HG02970 (cell line): ENCODE data around the gene ATXN7.

ENCODE experiments used
- ATAC-seq: cut with Tn5 transposase; IDR thresholded peaks from one replicate; pipeline ENCODE4 v1.9.1; 2021; ENCODE audit warnings: mild to moderate bottlenecking, moderate library complexity, moderate number of reproducible peaks; ENCODE audit not compliant: unreplicated experiment, low FRiP score

Gene ATXN7

GRCh38 chr3:63932509-63933212, 69.0 kb downstream of the ATXN7 start:
- no peak for ATAC-seq

DNA sequence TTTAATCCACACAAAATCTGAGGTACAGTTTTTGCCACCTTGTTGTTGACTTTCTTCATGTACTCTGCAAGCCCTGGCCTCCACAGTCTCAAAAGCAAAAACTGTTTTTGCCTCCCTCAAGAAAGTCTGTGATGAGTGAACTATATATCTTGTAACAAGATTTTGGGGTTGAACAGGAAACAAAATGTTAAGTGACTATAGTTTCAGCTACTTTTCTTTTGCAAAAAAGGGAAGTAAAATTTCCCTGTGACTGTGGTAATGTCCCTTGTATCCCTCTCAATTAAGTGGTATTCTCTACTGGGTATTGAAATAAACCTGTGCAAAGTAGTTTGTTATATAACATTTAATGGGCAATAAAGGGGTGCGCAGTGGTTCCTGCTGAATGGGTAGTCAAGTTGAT, 69.8 kb downstream of the ATXN7 start:
- ATAC-seq = no peak

DNA sequence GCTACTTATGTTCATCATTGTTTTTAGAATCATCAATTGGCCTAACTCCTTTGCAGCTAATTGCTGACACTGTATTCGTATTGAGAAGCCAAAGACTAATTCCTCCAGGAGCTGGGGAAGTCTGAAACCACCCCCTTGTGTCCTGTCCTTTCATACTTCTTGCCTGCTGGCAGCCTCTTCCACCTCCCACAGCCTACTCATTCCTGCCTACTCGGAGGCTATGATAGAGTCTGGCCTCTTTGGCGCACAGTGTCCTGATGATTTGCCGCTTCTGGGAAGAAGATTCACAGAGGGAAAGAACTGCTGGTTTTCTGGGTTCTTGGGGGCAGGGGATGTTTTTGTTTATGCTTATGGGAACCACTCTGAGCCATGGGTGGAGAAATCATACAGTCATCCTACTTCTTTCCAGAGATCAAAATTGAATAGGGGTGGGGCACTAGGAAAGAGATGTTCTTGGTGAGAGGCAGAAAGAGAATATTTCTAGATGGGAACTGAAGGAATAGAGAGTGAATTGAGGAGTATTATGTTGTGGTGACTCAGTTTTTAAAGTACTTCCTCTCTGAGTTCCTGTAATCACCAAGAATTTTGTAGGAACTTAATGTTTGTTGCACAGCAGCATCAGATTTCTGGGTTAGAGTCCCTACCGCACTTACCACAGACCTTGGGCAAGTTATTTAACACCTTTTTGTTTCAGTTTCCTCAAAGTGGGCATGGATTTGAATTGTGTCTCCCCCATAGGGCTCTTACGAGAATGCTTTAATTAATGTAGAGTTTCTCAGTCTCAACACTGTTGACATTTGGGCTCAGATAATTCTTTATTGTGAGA, 70.6 kb downstream of the ATXN7 start:
- no peak for ATAC-seq

DNA sequence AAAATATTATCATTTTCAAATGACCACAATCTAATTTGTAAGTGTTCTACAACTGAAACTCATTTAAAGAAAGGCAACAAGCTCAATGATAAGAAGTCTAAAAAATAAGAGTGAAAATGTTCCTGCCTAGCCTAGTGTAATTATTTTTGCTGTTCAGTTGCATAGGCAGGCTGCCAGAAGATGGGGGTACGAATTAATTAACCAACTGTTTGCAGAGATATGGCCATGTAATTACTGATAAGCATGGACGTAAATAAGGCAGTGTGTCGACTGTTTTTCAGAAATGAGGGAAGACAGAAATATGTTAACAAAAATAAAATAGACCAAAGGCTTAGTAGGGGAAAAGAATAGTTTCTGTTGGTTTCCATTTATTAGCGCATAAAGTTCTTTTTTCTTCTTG, 73.3 kb downstream of the ATXN7 start:
- no peak for ATAC-seq

DNA sequence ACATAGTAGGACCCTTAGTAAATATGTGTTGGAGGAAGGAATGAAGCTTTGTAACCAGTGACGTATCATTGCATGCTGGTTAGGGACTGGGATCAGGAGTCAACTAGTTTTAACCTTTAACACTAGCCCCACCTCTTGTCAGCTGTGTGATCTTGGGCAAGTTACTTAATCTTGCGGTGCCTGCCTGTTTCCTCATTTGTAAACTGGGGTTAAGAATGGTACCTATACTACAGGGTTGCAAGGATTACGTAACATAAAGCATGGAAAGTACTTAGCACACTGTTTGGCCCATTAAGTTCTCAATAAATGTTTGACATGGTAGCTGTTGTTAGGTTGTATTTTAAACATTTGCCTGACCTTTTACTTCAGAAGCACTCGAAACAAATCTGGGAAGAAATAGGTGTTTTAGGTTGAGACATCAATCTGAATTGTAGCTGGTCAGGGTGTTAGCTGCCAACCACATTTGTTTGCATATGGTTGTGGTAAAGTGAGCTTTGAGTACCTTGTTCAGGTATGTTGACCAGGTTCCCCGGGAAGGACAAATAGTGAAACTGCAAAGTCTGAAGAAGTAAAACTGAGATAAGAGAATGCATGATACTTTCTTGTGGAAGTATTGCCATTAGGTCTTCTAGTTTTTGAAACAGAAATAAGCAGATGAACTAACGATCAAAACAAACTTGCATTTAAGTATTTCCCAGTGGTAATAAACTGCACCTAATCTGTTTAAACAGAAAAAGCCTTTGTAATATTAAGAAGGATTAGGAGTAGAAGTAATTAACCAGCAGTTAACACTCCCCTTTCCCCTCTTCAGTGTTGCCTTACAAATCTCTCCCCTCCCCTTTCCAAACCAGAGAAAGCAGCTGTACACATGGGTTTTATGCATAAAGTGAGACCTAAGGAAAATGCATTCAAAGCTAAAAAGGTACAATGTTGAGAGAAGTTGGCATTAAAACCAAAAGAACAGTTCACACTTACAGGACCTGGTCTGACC, 74.3 kb downstream of the ATXN7 start:
- ATAC-seq = peak; percentile 47

DNA sequence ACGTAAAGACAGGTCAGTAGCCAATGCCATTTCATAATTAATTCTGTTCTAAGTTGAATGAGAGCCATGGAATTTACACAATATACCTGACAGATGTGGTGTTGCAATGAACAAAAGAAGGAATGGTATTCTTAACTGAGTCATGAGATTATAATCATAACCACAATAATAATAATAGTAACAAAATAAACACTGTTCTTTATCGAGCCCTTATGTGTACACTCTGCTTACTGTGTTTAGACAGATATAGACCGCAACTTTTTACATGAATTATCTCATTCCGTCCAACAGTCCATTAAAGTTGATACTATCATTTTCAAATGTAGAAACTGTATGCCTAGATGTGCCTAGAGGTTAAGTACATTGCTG, 76.7 kb downstream of the ATXN7 start:
- ATAC-seq = no peak

GRCh38 chr3:63942528-63942927, 78.9 kb downstream of the ATXN7 start:
- no peak for ATAC-seq

DNA sequence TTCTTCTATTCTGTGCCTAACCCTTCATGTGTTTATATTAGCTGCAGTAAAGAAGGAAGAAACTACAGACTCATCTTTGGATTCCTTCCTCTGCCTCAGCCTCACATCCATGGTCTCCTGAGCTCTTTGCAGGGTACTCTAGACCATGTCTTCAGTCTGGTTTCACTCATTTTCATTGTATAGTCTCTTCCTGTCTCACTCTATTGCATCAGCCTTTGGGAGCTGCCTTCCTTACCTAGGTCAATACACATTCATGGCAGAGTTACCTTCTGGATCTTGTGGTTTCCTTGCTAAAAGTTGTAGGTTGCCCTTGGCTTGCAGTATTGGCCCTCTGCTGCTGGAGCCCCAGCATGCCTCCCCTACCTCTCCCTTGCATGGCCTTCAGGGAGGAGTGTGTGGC, 80.0 kb downstream of the ATXN7 start:
- no peak for ATAC-seq

- no peak for ATAC-seq
Observed at GRCh38 chr3:63945558-63946096, 82.0 kb downstream of the ATXN7 start.

GRCh38 chr3:63946753-63947152, 83.1 kb downstream of the ATXN7 start:
- ATAC-seq = no peak

DNA sequence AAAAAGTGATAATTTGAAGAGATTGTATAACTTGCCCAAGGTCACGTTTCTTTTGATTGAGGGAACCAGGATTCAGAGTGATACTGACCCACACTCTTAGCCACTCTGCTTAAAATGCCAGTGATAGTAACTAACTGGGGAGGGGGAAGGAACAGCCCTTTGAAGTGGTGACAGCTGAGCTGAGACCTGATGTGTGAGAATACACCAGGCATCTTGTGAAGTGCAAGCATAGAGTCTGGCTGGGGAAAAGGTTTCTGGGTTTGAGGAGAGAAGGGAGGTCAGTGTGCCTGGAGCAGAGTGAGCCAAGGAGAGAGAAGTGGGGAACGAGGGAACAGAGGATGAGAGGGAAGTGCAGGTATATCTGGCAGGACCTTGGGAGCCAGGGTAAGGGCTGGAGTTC, 83.9 kb downstream of the ATXN7 start:
- no peak for ATAC-seq

- no peak for ATAC-seq
Observed at GRCh38 chr3:63949005-63949404, 85.3 kb downstream of the ATXN7 start.

GRCh38 chr3:63950698-63951097, 87.0 kb downstream of the ATXN7 start:
- ATAC-seq = no peak

DNA sequence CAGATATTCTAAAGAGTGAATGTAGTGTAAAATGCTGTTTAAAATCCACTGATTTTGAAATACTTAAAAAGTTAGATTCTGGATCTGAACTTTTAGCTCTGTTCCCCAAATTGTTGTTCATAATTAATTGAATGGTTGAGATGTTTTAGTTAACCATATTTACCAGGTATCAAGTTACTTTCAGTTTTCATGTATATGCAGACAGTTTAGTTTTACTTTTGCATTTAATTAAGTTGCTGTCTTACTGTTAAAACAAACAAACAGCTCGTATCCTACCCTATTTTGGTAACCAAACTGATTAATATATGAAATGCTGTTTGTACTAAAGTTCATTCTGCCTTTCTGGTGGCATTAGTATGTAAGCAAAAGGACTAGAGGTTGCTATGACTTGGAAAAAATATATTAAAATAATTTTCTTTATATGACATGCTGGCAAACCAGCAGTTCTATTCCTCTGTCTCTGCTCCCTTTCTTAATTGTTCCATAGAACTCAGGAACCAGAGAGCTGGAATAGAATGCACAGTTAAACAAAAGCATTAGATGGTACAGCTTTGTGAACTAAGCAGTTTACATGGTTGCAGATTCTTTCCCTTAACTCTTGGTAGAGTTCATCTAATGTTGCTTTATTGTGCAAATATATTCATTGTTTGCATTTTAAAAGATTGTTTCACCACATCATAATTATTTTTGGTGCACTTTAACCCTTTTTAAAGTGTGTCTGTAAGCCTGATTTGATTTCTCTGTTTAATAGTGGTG, 88.0 kb downstream of the ATXN7 start:
- no peak for ATAC-seq

DNA sequence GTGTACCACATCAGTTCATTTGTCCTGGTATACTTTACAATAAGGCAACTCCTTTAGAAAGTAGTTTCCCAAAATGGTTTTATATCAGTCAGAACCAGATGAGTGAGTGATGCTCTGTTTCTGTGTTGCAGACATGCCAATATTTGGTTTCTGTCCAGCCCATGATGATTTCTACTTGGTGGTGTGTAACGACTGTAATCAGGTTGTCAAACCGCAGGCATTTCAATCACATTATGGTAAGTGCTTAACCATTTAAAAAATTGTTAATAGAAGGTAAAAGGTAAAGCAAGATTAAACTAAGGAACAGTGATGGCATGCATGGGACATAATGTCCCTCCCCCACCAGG, 88.6 kb downstream of the ATXN7 start:
- no peak for ATAC-seq

GRCh38 chr3:63954182-63954581, 90.5 kb downstream of the ATXN7 start:
- no peak for ATAC-seq

DNA sequence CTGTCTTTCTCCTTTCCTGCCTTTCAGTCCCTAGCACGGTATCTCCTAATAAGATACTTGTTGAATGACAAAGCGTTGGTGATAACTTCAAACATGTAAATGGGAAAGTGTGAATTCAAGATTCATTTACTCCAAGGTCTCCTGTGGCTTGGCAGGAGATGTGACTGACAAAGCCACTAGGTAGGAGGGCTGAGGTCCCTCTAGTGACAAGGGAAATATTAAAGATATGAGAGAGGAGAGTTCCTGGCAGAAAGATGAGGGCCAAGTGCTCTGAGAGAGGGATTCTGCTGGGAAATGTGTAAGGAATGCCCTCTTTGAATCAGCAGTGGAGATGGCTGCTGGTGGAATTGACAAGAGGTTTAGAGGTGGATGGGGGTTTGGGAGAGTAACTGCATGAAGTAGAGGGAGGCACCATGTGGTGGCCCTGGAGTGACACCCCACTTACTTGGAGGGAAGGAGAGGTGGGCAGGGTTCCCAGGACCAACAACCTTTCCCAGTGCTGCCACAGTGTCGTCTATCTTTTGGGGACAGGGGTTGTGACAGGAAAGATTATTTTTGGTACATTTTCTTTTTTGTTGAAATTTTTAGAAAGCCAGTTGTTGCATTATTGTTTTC, 91.5 kb downstream of the ATXN7 start:
- ATAC-seq = no peak

- ATAC-seq = no peak
Observed at GRCh38 chr3:63955830-63956545, 92.3 kb downstream of the ATXN7 start.

DNA sequence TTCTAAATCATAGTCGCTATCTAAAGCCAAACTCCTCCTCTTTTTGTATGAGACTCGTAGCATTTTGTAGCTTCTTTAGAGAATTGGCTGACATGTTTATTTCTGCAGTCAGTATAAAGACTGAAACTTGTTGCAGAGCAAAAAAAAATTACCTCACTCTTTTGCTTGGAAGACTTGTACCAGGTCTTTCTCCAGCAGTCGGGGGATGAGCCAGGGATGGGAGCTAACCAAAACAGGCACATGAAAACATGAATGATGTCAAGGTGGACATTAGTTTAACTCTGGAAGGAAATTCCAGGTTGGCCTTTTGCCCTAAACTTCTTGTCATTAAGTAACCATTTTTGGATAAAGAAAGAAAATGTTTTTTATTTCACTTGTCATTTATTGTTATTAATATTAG, 95.5 kb downstream of the ATXN7 start:
- ATAC-seq = no peak
